Activated CD4-positive, alpha-beta T cell treated with anti-CD3 and anti-CD28 coated beads, Interleukin-2, Interleukin-4, amounts not matched to agents 100 ng/mL and 50 ng/mL, durations not matched to agents 16 hours and 8 hours (primary cell): Measurements from ENCODE around the gene KRTAP12-1.
A peak's percentile ranks its signal among the peaks of the same experiment; 100 is the strongest.
"Not testable (repeated sequence)": the region's sequence is repeated elsewhere in the genome, so short reads cannot be mapped to it uniquely, and the experiment has no call there.

Experiments used
- DNase-seq: peaks from one replicate; pipeline ENCODE4 v3.0.0-alpha.2; 2020; ENCODE audit warnings: low spot score

KRTAP12-1 gene

DNA sequence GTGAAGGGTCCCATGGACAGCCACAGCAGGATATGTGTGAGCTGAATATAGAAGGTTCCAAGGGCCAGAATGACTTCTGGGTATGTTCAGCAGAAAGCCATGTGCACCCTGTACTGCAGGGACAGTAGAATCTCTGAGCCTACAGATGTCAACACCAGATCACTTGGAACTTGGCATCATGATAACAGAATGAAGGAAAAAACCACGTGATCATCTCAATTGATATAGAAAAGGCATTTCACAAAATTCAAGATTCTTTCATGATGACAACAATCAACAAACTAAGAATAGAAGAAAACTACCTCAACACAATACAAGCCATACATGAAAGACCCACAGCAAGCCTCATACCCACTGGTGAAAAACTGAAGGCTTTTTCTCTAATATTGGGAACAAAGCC lies 14.4 kb downstream of the KRTAP12-1 start:
- DNase-seq: no peak

GRCh38 chr21:44666401-44667320 lies 15.3 kb downstream of the KRTAP12-1 start, which contains the start of gene KRTAP12-2:
Gene KRTAP12-2, minus strand, starts transcription at chr21:44666927. Its CDS starts 41 bp downstream, at chr21:44666886.
- DNase-seq: no peak

GRCh38 chr21:44664691-44665090 lies 17.3 kb downstream of the KRTAP12-1 start:
- DNase-seq: no peak

DNA sequence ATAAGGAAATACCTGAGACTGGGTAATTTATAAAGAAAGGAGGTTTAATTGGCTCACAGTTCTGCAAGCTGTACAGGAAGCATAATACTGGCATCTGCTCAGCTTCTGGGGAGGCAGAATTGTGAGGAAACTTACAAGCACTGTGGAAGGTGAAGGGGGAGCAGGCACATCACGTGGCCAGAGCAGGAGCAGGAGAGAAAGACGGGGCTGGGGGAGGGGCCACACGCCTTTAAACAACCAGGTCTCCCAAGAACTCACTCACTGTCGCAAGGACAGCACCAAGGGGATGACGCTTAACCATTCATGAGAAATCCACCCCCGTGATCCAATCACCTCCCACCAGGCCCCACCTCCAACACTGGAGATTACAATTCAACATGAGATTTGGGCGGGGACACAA lies 20.4 kb downstream of the KRTAP12-1 start:
- not testable (repeated sequence) for DNase-seq

- DNase-seq: no peak
These were observed 22.9 kb downstream of the KRTAP12-1 start for GRCh38 chr21:44658913-44659595.

DNA sequence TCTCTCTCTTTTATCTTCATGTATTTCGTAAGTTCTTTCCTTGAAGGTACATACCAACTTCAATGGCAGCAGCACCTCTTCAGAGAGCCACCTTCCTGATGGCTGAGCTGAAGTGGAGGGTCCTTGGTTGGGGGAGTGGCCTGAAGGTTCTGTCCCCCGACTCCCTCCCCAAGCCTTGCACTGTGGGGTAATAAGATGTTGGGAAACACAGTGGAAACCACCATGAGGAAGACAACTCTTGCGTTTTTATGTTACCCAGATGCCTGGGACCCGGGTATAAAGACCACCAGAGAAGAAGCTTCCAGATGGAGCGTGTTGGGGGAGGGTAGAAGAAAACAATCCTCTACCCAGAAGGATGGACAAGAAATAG lies 23.4 kb downstream of the KRTAP12-1 start:
- DNase-seq: no peak

- DNase-seq: peak; percentile 46
These were observed 24.1 kb downstream of the KRTAP12-1 start, which contains the start of gene KRTAP12-3 for GRCh38 chr21:44657635-44658540. Gene KRTAP12-3, plus strand, starts transcription at chr21:44657932. Its CDS starts 48 bp downstream, at chr21:44657980.

GRCh38 chr21:44656868-44657267 lies 25.1 kb downstream of the KRTAP12-1 start:
- DNase-seq: no peak

DNA sequence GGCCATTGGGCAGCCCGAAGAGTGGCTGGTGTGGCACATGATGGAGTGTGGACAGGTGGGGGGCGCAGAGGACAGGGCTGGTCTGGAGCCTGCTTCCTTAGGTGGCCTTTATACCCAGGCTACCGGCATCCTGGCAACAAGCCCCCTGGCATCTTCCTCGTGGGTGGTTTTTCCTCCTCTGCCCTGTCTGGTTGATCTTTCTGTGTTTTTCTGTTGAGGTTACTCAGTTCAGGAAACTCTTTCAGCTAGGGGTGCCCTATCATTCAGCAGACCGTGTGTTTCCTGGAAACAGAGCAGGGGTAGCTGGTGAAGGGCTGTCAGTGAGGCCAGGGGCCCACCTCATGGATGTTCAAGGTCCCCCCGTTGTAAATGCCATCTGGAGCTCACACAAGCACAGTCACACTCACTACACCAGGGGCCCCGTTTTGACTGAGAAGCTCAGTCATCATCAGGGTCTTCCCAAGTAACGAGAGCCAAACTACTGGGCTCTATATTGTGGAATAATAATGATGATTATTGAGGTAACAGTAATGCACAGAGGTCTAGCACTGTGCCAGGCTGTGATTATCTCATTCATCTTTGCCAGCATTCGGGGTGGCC lies 27.3 kb downstream of the KRTAP12-1 start, which contains the start of gene KRTAP12-4:
Gene KRTAP12-4 (minus strand): TSS at position 84 of the 600 bp plus-strand sequence. CDS start 45 bp downstream, at position 39.
- no peak for DNase-seq

- DNase-seq: no peak
These were observed 28.0 kb downstream of the KRTAP12-1 start for GRCh38 chr21:44653656-44654575.

GRCh38 chr21:44653123-44653522 lies 28.8 kb downstream of the KRTAP12-1 start:
- DNase-seq: no peak

- no peak for DNase-seq
These were observed 30.8 kb downstream of the KRTAP12-1 start for GRCh38 chr21:44650973-44651675.

GRCh38 chr21:44650265-44650972 lies 31.5 kb downstream of the KRTAP12-1 start:
- DNase-seq: no peak

- no peak for DNase-seq
These were observed 32.4 kb downstream of the KRTAP12-1 start for GRCh38 chr21:44649521-44650100.

- no peak for DNase-seq
These were observed 33.2 kb downstream of the KRTAP12-1 start for GRCh38 chr21:44648557-44649311.

DNA sequence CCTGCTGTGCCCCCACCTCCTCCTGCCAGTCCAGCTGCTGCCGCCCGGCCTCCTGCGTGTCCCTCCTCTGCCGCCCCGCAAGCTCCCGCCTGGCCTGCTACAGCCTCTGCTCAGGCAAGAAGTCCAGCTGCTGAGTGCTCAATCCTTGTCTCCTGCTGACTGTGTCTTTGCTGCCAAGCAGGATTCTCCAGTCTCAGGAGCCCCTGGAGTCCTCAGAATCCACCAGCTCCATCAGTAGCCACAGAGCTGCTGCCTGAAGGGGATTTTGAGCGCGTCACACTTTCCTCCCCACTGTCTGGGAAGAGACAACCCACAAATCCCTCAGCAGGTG lies 34.8 kb downstream of the KRTAP12-1 start:
- no peak for DNase-seq

- not testable (repeated sequence) for DNase-seq
These were observed 35.4 kb downstream of the KRTAP12-1 start, which contains the start of gene KRTAP10-11 for GRCh38 chr21:44646366-44647221. Gene KRTAP10-11, plus strand, starts transcription at chr21:44646414. Its CDS starts 45 bp downstream, at chr21:44646459.
